Measurements from ENCODE around the gene TCEAL1. TPM values are rescaled to one million over a fixed set of nuclear protein-coding genes. Genes with fewer than 3 reads are reported as not detected.
A peak's percentile ranks its signal among the peaks of the same experiment; 100 is the strongest.

TCEAL1 gene
- total and polyA plus RNA-seq, 2 of the 13 experiments (the other 11 are each of a cell fraction or from before 2014, with no cell fraction given): 11.2 to 14.8 TPM

DNA sequence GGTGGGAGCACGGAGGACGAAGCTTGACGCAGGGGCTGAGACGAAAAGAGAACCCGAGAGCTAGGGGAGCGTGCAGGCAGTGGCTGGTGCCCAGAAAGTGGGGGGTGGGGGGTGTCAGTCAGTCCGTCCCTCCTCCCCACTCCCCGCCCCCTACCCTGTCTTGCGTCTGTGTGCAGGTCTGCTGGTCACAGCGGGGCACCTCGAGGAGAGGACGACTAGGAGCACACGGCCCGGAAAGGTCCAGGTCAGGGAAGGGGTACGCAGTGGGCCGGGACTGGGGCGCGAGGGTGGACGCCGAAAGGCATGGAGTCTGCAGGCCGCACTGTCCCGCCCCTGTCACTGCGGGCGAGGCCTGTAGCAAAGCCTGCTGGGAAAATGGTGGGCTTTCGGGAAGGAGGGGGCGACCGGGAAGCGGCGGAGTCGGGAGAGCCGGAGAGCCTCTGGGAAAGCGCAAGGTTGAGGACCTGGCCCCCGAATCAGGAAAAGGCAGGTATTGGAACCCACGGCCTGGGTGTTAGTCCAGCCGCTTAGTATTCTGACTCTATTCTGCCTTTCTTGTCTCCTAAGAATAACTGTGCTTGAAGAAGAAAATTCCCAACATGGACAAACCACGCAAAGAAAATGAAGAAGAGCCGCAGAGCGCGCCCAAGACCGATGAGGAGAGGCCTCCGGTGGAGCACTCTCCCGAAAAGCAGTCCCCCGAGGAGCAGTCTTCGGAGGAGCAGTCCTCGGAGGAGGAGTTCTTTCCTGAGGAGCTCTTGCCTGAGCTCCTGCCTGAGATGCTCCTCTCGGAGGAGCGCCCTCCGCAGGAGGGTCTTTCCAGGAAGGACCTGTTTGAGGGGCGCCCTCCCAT is 769 bp downstream of the TCEAL1 start (continued):
- TF ChIP-seq, protein P1, sequence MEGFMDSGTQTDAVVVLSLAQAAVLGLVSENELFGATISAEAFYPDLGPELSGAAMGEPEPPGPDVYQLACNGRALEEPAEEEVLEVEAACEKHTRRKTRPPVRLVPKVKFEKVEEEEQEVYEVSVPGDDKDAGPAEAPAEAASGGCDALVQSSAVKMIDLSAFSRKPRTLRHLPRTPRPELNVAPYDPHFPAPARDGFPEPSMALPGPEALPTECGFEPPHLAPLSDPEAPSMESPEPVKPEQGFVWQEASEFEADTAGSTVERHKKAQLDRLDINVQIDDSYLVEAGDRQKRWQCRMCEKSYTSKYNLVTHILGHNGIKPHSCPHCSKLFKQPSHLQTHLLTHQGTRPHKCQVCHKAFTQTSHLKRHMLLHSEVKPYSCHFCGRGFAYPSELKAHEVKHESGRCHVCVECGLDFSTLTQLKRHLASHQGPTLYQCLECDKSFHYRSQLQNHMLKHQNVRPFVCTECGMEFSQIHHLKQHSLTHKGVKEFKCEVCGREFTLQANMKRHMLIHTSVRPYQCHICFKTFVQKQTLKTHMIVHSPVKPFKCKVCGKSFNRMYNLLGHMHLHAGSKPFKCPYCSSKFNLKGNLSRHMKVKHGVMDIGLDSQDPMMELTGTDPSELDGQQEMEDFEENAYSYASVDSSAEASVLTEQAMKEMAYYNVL (CRISPR knock-in tag; IDR thresholded peaks at IDR 0.05; ENCODE audit: borderline replicate concordance): no peak
- TF ChIP-seq, protein P2, sequence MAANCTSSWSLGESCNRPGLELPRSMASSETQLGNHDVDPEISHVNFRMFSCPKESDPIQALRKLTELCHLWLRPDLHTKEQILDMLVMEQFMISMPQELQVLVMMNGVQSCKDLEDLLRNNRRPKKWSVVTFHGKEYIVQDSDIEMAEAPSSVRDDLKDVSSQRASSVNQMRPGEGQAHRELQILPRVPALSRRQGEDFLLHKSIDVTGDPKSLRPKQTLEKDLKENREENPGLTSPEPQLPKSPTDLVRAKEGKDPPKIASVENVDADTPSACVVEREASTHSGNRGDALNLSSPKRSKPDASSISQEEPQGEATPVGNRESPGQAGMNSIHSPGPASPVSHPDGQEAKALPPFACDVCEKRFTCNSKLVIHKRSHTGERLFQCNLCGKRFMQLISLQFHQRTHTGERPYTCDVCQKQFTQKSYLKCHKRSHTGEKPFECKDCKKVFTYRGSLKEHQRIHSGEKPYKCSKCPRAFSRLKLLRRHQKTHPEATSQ (CRISPR knock-in tag; IDR thresholded peaks at IDR 0.05; ENCODE audit: borderline replicate concordance): no peak
- 0 out of 2 replicates have a peak, but pooled peaks have one; percentile 26 for TF ChIP-seq ZC3H13 (CRISPR knock-in tag; IDR thresholded peaks at IDR 0.05)
- no peak for TF ChIP-seq BRCA1 (CRISPR knock-in tag; IDR thresholded peaks at IDR 0.05)
- no peak for TF ChIP-seq ZNF24 (IDR thresholded peaks at IDR 0.05)
- TF ChIP-seq CCDC6 (CRISPR knock-in tag; IDR thresholded peaks at IDR 0.05): no peak
- 0 out of 2 replicates have a peak, but pooled peaks have one; percentile 25 for TF ChIP-seq THAP11 (CRISPR knock-in tag; IDR thresholded peaks at IDR 0.05)
- no peak for TF ChIP-seq NFE2 (CRISPR knock-in tag; IDR thresholded peaks at IDR 0.05)
- 0 out of 2 replicates have a peak, but pooled peaks have one; percentile 24 for TF ChIP-seq NFATC3 (CRISPR knock-in tag; IDR thresholded peaks at IDR 0.05)
- TF ChIP-seq ZNF274 (CRISPR knock-in tag; IDR thresholded peaks at IDR 0.05): no peak
- 0 out of 2 replicates have a peak, but pooled peaks have one; percentile 28 for TF ChIP-seq ELF1 (CRISPR knock-in tag; IDR thresholded peaks at IDR 0.05)
- no peak for TF ChIP-seq SRF (IDR thresholded peaks at IDR 0.05; ENCODE audit: low read depth, low read length)
- 0 out of 2 replicates have a peak, but pooled peaks have one; percentile 36 for TF ChIP-seq YEATS2 (CRISPR knock-in tag; IDR thresholded peaks at IDR 0.05; ENCODE audit: borderline replicate concordance)
- TF ChIP-seq, protein P3, sequence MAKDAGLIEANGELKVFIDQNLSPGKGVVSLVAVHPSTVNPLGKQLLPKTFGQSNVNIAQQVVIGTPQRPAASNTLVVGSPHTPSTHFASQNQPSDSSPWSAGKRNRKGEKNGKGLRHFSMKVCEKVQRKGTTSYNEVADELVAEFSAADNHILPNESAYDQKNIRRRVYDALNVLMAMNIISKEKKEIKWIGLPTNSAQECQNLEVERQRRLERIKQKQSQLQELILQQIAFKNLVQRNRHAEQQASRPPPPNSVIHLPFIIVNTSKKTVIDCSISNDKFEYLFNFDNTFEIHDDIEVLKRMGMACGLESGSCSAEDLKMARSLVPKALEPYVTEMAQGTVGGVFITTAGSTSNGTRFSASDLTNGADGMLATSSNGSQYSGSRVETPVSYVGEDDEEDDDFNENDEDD (CRISPR knock-in tag; IDR thresholded peaks at IDR 0.05; ENCODE audit: borderline replicate concordance): peak; percentile 55; the same call in 1 of the 2 replicates
- TF ChIP-seq ZNF615 (CRISPR knock-in tag; IDR thresholded peaks at IDR 0.05; ENCODE audit: borderline replicate concordance): no peak
- TF ChIP-seq TARDBP (CRISPR knock-in tag; IDR thresholded peaks at IDR 0.05): peak; percentile 37; the same call in 1 of the 2 replicates
